D721Med (cell line): ENCODE data around the gene VHLL.

Experiments used
- DNase-seq: peaks from one replicate; pipeline ENCODE4 v3.0.0; 2011; ENCODE audit warnings: low spot score; ENCODE audit not compliant: insufficient read length
- FAIRE-seq: peaks from 2 replicates; lab custom pipeline; 2011; peaks lifted over from hg19 to GRCh38; lab: Jason Lieb, UNC
- CTCF ChIP-seq: IDR thresholded peaks from 2 replicates; pipeline ENCODE4 v1.5.1; 2012; ENCODE audit warnings: mild to moderate bottlenecking, control low read depth; ENCODE audit not compliant: insufficient read depth; ENCODE audit errors: missing control alignments

Gene VHLL

GRCh38 chr1:156310962-156311361 lies 11.9 kb upstream of the VHLL start:
- DNase-seq (no peak), FAIRE-seq (no peak)
- TF ChIP-seq CTCF: no peak

- no peak for TF ChIP-seq CTCF
- DNase-seq: no peak
- no peak for FAIRE-seq
Observed at GRCh38 chr1:156308078-156308477, 9.0 kb upstream of the VHLL start.

GRCh38 chr1:156305215-156305614 lies 6.1 kb upstream of the VHLL start:
- FAIRE-seq: no peak
- no peak for TF ChIP-seq CTCF
- DNase-seq: no peak

GRCh38 chr1:156303241-156303640 lies 4.1 kb upstream of the VHLL start:
- TF ChIP-seq CTCF: no peak
- FAIRE-seq: no peak
- no peak for DNase-seq

GRCh38 chr1:156295391-156295947 lies 3.6 kb downstream of the VHLL start, which contains the start of gene GLMP:
GLMP (minus strand) TSS chr1:156295679; CDS start chr1:156295645, 34 bp downstream.
- FAIRE-seq (no peak), DNase-seq (no peak)
- no peak for TF ChIP-seq CTCF

- TF ChIP-seq CTCF: no peak
- no peak for FAIRE-seq
- DNase-seq: no peak
Observed at GRCh38 chr1:156293895-156294294, 5.2 kb downstream of the VHLL start.

- no peak for FAIRE-seq
- TF ChIP-seq CTCF: no peak
- no peak for DNase-seq
Observed at GRCh38 chr1:156293098-156293434, 6.0 kb downstream of the VHLL start.
